Measurements from ENCODE around the gene NADK.

Gene NADK

DNA sequence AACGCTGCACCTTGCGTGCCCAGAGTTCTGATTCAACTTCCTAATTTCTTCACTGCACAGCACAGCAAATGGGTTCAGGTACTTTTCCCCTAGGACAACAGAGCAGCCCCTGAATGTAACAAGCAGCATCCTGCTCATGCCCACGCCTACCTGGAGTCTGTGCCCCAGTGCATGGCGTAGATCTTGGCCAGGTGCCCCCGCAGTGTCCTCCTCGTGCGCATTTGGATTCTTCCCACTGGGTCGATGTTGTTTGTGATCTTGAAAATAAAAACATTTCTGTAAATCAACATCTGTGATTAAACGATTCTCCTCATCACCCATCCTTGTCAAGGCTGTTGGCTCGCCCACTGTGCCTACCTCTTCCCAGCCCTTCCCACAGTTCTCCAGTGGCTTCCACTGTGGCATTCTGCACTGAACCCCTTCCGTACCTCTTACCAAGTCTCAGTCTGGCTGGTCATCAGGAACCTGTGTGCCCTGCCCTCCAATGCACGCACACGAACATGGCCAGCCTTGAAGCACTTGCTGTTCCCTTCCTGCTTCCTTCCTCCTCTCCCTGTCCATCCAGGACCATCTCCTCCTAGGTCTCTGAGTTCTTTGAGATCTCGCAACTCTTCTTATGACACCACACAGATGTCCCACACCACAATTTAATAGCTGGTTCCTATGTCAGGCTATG lies 37.5 kb upstream of the NADK start:
- in situ Hi-C loops (cut with MboI; ENCODE audit: low sequenced_read_pairs, unreplicated experiment): no loop called here
- no peak for DNase-seq (ENCODE audit: low spot score)
- TF ChIP-seq, protein P1, sequence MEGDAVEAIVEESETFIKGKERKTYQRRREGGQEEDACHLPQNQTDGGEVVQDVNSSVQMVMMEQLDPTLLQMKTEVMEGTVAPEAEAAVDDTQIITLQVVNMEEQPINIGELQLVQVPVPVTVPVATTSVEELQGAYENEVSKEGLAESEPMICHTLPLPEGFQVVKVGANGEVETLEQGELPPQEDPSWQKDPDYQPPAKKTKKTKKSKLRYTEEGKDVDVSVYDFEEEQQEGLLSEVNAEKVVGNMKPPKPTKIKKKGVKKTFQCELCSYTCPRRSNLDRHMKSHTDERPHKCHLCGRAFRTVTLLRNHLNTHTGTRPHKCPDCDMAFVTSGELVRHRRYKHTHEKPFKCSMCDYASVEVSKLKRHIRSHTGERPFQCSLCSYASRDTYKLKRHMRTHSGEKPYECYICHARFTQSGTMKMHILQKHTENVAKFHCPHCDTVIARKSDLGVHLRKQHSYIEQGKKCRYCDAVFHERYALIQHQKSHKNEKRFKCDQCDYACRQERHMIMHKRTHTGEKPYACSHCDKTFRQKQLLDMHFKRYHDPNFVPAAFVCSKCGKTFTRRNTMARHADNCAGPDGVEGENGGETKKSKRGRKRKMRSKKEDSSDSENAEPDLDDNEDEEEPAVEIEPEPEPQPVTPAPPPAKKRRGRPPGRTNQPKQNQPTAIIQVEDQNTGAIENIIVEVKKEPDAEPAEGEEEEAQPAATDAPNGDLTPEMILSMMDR (IDR thresholded peaks at IDR 0.05; ENCODE audit: borderline replicate concordance, control extremely low read depth, extremely low read depth, insufficient read depth, missing control alignments): no peak

DNA sequence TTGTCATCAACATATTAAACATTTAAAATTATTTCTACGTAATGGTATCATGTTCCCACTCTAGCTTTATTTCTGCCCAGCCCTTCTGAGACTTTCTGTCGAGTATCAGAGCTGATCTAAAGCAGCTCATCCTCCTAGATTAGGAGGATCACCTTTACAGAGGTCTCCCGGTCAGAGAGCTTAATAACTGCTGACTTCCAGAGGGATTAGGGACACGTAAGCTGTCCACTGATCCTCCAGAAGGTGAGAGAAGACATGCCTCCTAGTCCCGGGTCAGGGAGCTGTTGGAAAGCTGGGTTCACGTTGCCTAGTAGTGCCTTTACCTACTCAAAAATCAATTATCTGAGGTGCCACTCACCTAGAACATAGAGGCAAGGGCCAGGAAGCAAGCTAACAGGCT lies 31.2 kb upstream of the NADK start:
- no peak for DNase-seq (ENCODE audit: low spot score)
- in situ Hi-C loops (cut with MboI; ENCODE audit: low sequenced_read_pairs, unreplicated experiment): no loop called here
- TF ChIP-seq, protein P1 (IDR thresholded peaks at IDR 0.05; ENCODE audit: borderline replicate concordance, control extremely low read depth, extremely low read depth, insufficient read depth, missing control alignments): no peak

DNA sequence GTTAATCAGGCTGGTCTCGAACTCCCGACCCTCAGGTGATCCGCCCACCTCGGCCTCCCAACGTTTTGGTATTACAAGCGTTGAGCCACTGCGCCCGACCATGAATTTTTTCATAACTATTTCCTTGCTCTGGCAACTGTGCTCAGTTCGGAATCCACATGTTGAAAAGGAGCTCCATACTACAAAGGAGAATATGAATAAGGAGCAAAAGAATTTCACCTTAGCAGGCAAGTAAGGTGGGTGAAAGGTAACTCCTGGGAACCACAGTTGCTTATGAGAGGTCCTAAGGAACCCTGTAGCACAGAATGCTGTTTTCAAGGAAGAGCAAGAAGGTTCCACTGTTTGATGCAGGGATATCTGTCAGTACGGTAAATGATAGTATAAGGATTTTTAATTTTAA lies 29.9 kb upstream of the NADK start:
- TF ChIP-seq, protein P1 (IDR thresholded peaks at IDR 0.05; ENCODE audit: borderline replicate concordance, control extremely low read depth, extremely low read depth, insufficient read depth, missing control alignments): no peak
- DNase-seq (ENCODE audit: low spot score): no peak
- in situ Hi-C loops (cut with MboI; ENCODE audit: low sequenced_read_pairs, unreplicated experiment): no loop called here

DNA sequence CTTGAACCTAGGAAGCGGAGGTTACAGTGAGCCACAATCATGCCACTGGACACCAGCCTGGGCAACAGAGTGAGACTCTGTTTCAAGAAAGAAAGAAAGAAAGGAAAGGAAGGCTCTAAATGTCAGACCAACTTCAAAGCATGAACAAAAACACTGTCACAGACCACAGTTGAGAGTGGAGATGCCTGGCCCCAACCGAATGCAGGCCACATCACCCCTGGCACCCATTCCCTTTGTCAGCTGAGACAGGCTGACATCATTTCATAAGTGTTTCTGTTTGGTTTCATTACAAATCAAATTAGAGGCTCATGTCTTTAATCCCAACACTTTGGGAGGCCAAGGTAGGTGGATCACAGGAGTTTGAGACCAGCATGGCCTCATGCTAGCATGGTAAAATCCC lies 28.6 kb upstream of the NADK start:
- in situ Hi-C loops (cut with MboI; ENCODE audit: low sequenced_read_pairs, unreplicated experiment): no loop called here
- DNase-seq (ENCODE audit: low spot score): no peak
- TF ChIP-seq, protein P1 (IDR thresholded peaks at IDR 0.05; ENCODE audit: borderline replicate concordance, control extremely low read depth, extremely low read depth, insufficient read depth, missing control alignments): no peak

DNA sequence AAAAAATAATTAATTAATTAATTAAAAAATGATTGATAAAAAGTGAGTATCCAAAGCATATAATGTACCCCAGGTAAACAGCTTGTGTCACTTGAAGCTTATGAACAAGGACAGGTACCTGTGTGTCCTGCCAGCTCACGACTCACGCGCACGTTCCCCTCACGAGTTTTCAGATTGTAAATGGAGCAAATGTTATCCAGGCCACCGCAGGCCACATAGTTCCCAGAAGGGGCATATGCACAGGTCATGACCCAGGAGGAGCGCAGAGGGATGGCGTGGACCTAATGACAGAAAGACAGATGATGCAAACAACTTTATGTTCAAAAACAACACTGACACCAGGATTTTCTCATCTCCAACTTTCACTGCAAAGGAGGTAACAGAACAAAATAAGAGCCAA lies 26.0 kb upstream of the NADK start:
- TF ChIP-seq, protein P1 (IDR thresholded peaks at IDR 0.05; ENCODE audit: borderline replicate concordance, control extremely low read depth, extremely low read depth, insufficient read depth, missing control alignments): no peak
- DNase-seq (ENCODE audit: low spot score): no peak
- in situ Hi-C loops (cut with MboI; ENCODE audit: low sequenced_read_pairs, unreplicated experiment): no loop called here

DNA sequence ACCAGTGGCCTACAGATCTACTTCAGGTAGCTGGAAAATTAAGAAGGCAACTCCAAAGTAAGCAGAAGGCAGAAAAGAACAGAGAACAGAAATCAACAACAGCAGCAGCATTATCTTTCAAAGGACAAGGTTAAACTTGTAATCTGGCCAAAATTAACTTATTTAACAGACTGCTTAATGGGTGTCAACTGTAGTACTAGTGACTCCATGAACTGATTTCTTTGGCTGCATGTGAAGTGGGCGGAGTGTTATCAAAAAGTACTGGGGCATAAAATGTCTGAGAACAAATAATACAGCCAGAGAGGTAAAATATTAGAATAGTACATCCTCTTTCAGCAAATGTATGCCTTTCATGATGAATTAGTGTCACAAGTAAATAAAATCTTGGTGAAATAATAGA lies 24.6 kb upstream of the NADK start:
- in situ Hi-C loops (cut with MboI; ENCODE audit: low sequenced_read_pairs, unreplicated experiment): no loop called here
- TF ChIP-seq, protein P1 (IDR thresholded peaks at IDR 0.05; ENCODE audit: borderline replicate concordance, control extremely low read depth, extremely low read depth, insufficient read depth, missing control alignments): no peak
- DNase-seq (ENCODE audit: low spot score): no peak
